Subcutaneous abdominal adipose tissue (tissue), 5 donors: ENCODE data around the gene IL1RAPL2.

ENCODE experiments used
- H3K27ac ChIP-seq: one replicate; pipeline ENCODE4 v1.7.0; 2013; ENCODE audit warnings: low read depth, mild to moderate bottlenecking, inconsistent platforms, low read length, moderate library complexity
- H3K27me3 ChIP-seq, 5 donors: one replicate each; pipeline ENCODE4 v1.7.0; 2013; ENCODE audit warnings: low read length in 5 of 5, inconsistent platforms in 1 of 5; ENCODE audit not compliant: control insufficient read depth in 5 of 5, insufficient read depth in 4 of 5
- H3K36me3 ChIP-seq, 5 donors: one replicate each; pipeline ENCODE4 v1.7.0; 2013; ENCODE audit warnings: low read length in 5 of 5; ENCODE audit not compliant: control insufficient read depth in 5 of 5, insufficient read depth in 5 of 5
- H3K4me1 ChIP-seq, 5 donors: one replicate each; pipeline ENCODE4 v1.7.0; 2013; ENCODE audit warnings: low read length in 5 of 5, mild to moderate bottlenecking in 3 of 5, moderate library complexity in 1 of 5; ENCODE audit not compliant: control insufficient read depth in 5 of 5, insufficient read depth in 5 of 5
- H3K4me3 ChIP-seq, 5 donors: one replicate each; pipeline ENCODE4 v1.7.0; 2013; ENCODE audit warnings: low read length in 5 of 5, low read depth in 1 of 5
- H3K9ac ChIP-seq, 5 donors: one replicate each; pipeline ENCODE4 v1.7.0; 2013; ENCODE audit warnings: low read length in 5 of 5, mild to moderate bottlenecking in 4 of 5, moderate library complexity in 3 of 5
- H3K9me3 ChIP-seq, 5 donors: one replicate each; pipeline ENCODE4 v1.7.0; 2013; ENCODE audit warnings: low read length in 5 of 5; ENCODE audit not compliant: control insufficient read depth in 5 of 5
- donor health status: healthy.
- donor health status: healthy.
- donor health status: healthy.
- donor health status: healthy.
- donor health status: healthy.

IL1RAPL2 gene

DNA sequence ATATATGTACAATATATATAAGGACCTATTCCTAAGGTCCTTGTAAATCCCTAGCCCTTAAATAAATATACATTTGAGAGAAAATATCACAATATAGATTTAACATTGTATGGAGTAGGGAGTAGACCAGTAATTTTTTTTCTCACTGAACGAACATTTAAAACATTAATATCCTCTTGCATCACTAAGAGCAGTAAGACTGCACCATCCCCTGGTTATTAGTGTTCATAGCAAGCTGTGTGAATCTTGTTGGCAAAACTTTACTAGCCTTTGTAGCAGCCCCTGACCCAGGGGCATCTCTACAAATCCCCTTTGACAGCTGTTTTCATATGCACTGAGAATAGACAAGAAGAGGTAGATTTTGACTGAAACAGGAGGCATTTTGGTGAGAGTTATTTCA lies 146.5 kb downstream of the IL1RAPL2 start:
- no peak overlapping the region for H3K4me3 ChIP-seq
- peaks cover 0 to 7% (median 0%) of the 10 kb centered on the region in 5 donors for H3K27me3 ChIP-seq
- H3K27ac ChIP-seq, result no peak overlapping the region
- H3K9me3 ChIP-seq, result peaks cover 0 to 3% (median 0%) of the 10 kb centered on the region in 5 donors
- H3K36me3 ChIP-seq, result no peaks in the 10 kb centered on the region
- H3K9ac ChIP-seq, result no peak overlapping the region
- H3K4me1 ChIP-seq, result no peaks in the 10 kb centered on the region

DNA sequence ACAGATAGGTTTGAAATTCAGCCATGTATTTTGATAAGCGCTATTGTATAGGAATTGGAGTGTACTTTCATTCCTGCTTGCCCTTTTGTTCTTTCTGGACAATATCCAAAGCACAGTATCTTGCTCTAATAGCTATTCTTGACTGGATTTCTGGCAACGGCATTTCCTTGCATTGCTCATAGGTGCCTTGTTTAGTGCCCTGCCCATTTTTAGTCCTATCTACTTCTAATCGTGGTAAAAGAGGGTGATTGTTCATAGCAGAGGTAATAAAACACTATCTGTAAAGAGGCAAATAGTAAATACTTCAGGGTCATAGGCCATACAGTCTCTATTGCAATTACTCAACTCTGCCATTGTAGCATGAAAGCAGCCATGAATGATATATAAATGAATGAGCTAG lies 155.9 kb downstream of the IL1RAPL2 start:
- Histone ChIP-seq H3K27ac (no peak overlapping the region), H3K4me1 (no peaks in the 10 kb centered on the region), H3K9me3 (peaks cover 0 to 3% (median 0%) of the 10 kb centered on the region in 5 donors), H3K4me3 (no peak overlapping the region), H3K27me3 (peaks cover 0 to 11% (median 0%) of the 10 kb centered on the region in 5 donors), H3K9ac (no peak overlapping the region), H3K36me3 (no peaks in the 10 kb centered on the region)

DNA sequence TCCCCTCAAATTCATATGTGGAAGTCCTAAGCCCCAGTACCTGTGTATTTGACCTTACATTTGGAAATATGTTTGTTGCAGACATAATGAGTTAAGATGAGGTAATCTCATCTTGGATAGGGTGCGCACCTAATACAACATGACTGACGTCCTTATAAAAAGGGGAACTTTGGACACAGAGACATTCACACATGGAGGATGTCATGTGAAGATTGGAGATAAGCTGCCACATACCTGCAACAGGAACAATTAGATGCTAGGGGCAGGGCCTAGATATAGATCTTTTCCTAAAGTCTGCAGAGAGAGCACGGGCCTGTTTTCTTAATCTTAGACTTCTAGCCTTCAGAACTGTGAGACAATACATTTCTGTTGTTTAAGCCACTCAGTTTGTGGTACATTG lies 162.5 kb downstream of the IL1RAPL2 start:
- H3K4me3 ChIP-seq, result no peak overlapping the region
- H3K27me3 ChIP-seq, result no peaks in the 10 kb centered on the region
- H3K9me3 ChIP-seq, result peaks cover 0 to 3% (median 0%) of the 10 kb centered on the region in 5 donors
- H3K9ac ChIP-seq, result no peak overlapping the region
- H3K4me1 ChIP-seq, result no peaks in the 10 kb centered on the region
- H3K27ac ChIP-seq, result no peak overlapping the region
- no peaks in the 10 kb centered on the region for H3K36me3 ChIP-seq

DNA sequence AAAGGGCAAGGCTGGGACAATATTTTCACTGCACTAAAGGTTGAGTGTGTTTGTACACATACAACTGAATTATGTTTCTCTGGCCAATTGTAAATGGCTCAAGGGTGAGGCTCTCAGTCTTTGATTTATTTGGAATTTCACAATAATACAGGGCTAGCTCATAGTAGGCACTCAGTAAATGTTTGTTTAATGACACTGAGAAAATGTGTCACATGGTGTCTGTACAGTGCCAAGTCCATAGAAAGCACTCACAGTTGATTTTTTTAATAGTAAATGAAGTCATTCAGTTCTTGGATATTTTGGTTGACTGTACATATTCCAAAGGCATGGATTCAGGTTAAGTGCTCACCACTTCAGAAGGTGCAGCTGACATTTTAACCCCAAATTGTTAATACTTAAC lies 176.4 kb downstream of the IL1RAPL2 start:
- Histone ChIP-seq H3K4me3 (no peak overlapping the region), H3K27me3 (peaks cover 0 to 4% (median under 1%) of the 10 kb centered on the region in 5 donors), H3K9ac (no peak overlapping the region), H3K4me1 (no peaks in the 10 kb centered on the region), H3K27ac (no peak overlapping the region), H3K36me3 (no peaks in the 10 kb centered on the region), H3K9me3 (no peaks in the 10 kb centered on the region)

DNA sequence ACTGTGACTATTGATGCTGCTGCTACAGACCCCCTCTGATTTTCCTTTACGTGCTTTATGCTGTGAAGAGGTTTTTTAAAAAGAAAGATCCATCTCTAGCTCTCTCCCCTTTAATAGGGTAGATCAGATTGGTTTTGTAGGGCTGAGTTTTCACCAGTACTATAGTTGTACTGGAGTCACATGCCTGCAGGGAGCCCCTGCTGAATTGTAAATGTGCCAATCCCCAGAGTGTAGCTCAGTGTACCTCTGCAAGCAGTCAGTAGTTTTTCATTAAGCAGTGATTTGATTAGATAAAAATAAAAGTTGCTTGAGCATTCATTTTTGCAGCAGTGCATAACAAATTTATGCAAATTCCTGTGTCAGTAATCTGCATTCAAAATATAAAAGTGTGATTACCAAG lies 179.2 kb downstream of the IL1RAPL2 start:
- no peaks in the 10 kb centered on the region for H3K4me1 ChIP-seq
- no peak overlapping the region for H3K9ac ChIP-seq
- no peak overlapping the region for H3K27ac ChIP-seq
- no peaks in the 10 kb centered on the region for H3K9me3 ChIP-seq
- H3K4me3 ChIP-seq, result no peak overlapping the region
- H3K36me3 ChIP-seq, result no peaks in the 10 kb centered on the region
- peaks cover 0 to 5% (median 3%) of the 10 kb centered on the region in 5 donors for H3K27me3 ChIP-seq

DNA sequence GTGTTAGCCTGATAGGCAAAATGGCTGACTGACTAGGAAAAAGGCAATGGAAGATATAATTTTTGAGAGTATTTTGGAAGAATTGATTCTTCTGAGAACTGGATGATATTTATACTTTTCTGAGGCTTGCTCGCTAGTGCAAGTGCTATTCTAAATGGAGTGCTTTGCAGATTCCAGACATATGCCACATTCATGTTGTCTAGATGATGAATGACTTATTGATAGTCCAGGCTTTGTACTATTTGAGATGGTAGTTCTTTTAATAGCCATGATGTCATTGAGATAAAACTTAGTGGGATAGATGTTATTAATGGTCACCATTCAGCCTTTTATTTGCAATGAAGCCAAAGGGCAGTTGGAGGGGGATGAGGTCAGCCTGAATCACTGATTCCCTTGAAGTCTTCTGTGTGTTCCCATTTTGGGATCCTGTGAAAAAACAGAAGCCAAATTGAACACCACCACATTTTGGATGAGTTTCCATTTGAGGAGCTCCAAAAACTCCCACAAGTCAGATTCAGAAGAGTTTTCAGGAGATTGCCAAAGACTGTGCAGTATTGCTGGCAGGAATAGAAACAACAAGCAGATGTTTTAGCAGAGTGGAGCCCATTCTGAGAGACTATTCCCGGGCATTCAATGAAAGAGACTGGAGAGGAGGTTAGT lies 184.1 kb downstream of the IL1RAPL2 start:
- H3K4me3 ChIP-seq, result no peak overlapping the region
- no peaks in the 10 kb centered on the region for H3K4me1 ChIP-seq
- no peak overlapping the region for H3K27ac ChIP-seq
- H3K9me3 ChIP-seq, result no peaks in the 10 kb centered on the region
- no peak overlapping the region for H3K9ac ChIP-seq
- H3K27me3 ChIP-seq, result peaks cover 0 to 8% (median 2%) of the 10 kb centered on the region in 5 donors
- no peaks in the 10 kb centered on the region for H3K36me3 ChIP-seq

DNA sequence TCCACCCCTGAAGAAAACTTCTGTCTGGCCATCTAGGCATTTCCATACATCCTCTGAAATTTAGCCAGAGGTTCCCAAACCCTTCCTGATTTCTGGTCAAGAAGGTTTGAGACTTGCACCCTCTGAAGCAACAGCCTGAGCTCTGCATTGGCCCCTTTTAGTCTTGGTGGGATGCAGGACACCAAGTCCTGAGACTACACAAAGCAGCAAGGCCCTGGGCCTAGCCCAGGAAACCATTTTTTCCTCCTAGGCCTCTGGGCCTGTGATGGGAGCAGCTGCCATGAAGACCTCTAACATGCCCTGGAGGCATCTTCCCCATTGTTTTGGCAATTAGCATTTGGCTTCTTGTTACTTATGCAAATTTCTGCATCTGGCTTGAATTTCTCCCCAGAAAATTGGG lies 196.6 kb downstream of the IL1RAPL2 start:
- Histone ChIP-seq H3K4me3 (peak overlapping the region in 2 of 5 donors; percentile 5 to 12), H3K27me3 (peaks cover 0 to 6% (median 0%) of the 10 kb centered on the region in 5 donors), H3K9me3 (peaks cover 0 to 23% (median 13%) of the 10 kb centered on the region in 5 donors), H3K27ac (no peak overlapping the region), H3K4me1 (no peaks in the 10 kb centered on the region), H3K9ac (no peak overlapping the region), H3K36me3 (no peaks in the 10 kb centered on the region)

DNA sequence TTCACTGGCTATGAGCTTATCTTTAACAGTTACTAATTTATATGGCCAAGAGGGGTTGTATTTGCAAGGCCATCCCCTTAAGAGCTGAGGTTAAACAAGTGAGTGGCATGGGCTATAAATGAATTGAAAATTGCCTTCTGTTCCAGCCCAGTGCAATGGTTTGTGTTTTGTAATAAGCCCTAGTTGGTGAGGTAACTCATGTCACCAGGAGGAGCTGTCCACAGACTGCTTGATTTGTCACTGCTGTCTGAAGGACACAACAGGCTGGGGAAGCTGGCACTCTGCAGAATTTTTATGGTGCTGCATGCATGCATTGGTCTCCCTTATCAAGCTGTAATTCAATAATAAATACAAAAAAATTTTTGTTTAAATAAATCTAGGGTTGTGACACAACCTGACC lies 223.8 kb downstream of the IL1RAPL2 start:
- Histone ChIP-seq H3K36me3 (no peaks in the 10 kb centered on the region), H3K27ac (no peak overlapping the region), H3K27me3 (peaks cover 0 to 11% (median 10%) of the 10 kb centered on the region in 5 donors), H3K9me3 (no peaks in the 10 kb centered on the region), H3K9ac (no peak overlapping the region), H3K4me1 (no peaks in the 10 kb centered on the region), H3K4me3 (no peak overlapping the region)

DNA sequence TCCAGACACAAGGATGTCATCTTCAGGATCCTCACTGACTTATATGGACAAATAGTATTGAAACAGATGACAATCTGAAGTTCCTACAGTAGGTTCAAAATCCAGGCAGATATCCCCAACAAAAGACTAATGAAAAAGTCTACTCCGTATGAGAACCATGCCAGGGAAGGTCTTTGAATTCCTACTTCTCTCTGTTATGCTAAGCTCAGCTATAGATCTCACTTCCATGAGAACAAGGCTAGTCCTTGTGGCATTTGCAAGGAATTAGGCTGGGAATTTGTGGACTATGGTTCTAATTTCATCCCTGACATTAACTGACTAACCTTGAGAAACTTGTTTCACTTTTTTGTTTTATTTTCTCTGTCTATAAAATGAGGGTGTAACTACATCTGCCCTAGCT lies 229.8 kb downstream of the IL1RAPL2 start:
- peaks cover 0 to 5% (median 4%) of the 10 kb centered on the region in 5 donors for H3K27me3 ChIP-seq
- H3K27ac ChIP-seq, result no peak overlapping the region
- no peak overlapping the region for H3K4me3 ChIP-seq
- H3K36me3 ChIP-seq, result no peaks in the 10 kb centered on the region
- H3K9me3 ChIP-seq, result no peaks in the 10 kb centered on the region
- H3K9ac ChIP-seq, result no peak overlapping the region
- H3K4me1 ChIP-seq, result no peaks in the 10 kb centered on the region

DNA sequence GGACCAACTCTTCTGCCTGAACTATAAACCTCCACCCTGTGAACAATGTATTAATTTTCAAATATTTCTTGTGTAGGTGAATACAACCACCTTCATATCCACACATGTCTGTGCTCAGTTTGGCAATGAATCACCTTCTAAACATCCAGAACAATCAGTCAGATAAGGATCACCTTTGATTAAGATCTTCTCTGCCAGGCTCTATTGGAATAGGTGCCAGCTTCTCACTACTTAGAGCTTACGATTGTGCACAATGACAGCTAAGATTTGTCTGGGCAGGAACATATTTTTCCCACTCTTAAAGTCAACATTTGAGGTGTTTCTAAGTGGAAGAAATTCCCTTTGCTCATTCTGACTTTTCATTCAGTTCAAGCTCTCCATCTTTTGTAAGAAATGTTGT lies 237.2 kb downstream of the IL1RAPL2 start:
- H3K27ac ChIP-seq, result no peak overlapping the region
- H3K36me3 ChIP-seq, result no peaks in the 10 kb centered on the region
- no peak overlapping the region for H3K9ac ChIP-seq
- H3K9me3 ChIP-seq, result no peaks in the 10 kb centered on the region
- H3K4me3 ChIP-seq, result no peak overlapping the region
- no peaks in the 10 kb centered on the region for H3K4me1 ChIP-seq
- H3K27me3 ChIP-seq, result peaks cover 0 to 17% (median 10%) of the 10 kb centered on the region in 5 donors
